ENCODE measurements around the gene NEUROD4.

The NEUROD4 gene

GRCh38 chr12:55063291-55063690 lies 43.5 kb downstream of the NEUROD4 start:
- DNase-seq = no peak

DNA sequence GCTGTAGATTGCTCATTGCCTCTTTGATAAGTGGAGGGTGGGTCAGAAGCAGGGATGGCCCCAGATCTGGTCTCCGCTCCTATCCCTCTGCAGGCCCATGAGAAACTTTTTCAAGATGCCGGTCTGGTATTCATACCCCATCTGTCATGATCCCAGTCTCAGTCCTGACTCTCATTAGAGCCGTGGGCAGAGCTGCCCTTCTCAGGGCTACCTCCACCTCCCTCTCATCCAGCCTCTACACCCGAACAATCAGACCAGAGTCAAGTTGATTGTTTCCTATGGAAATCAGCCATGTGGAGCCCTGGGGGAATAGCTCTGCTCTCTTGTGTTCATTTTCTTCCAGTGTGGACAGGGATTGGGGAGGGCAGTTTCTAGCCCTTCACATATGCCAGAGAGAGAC lies 45.8 kb downstream of the NEUROD4 start:
- no peak for DNase-seq

GRCh38 chr12:55067701-55068100 lies 47.9 kb downstream of the NEUROD4 start:
- no peak for DNase-seq

- DNase-seq = no peak
These were observed 48.7 kb downstream of the NEUROD4 start for GRCh38 chr12:55068416-55069010.

GRCh38 chr12:55072083-55072482 lies 52.3 kb downstream of the NEUROD4 start:
- DNase-seq = peak; percentile 31 to 77 (median 60)

GRCh38 chr12:55073043-55074022 lies 53.6 kb downstream of the NEUROD4 start:
- peak; percentile 31 to 70 (median 60) for DNase-seq

GRCh38 chr12:55074806-55075205 lies 55.0 kb downstream of the NEUROD4 start:
- no peak for DNase-seq
